Peyer's patch (tissue), 4 donors: ENCODE measurements around the gene CD300LG.

Experiments used
- POLR2A ChIP-seq, 2 donors: fragments of 450-650 bp; IDR thresholded peaks; one replicate each; pipeline ENCODE4 v1.5.1; 2017; ENCODE audit warnings: antibody characterized with exemption in 2 of 2, mild to moderate bottlenecking in 2 of 2, moderate library complexity in 2 of 2
- TF ChIP-seq, protein P1 (sequence below), 6 experiments: fragments of 450-650 bp in 4 of 6; fragments of 200-600 bp in 2 of 6; sonication (generic) in 1 of 6; IDR thresholded peaks; one replicate each; pipeline ENCODE4 v1.5.1; 2017 to 2019; ENCODE audit warnings: antibody characterized with exemption in 6 of 6, mild to moderate bottlenecking in 3 of 6, moderate library complexity in 1 of 6

DNA sequence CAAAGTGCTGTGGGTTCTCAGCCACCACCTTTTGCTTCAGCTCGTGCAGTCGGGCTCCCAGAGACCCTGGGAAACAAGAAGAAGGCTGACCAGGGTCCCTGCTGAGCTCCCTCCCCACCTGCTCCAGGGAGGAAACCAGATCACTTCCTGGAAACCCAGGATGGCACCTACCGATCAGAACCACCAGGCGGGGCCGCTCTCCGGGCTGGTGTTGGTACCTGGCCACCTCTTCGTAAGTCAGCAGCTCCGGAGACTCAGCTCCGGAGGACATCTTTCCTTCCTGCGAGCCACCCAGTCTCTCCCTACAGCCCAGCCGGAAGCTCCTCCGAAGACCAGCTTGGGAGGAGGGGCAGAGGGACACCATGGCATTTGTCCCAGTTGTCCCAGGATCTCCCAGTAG, 33.0 kb upstream of the CD300LG start:
- TF ChIP-seq, protein P1, sequence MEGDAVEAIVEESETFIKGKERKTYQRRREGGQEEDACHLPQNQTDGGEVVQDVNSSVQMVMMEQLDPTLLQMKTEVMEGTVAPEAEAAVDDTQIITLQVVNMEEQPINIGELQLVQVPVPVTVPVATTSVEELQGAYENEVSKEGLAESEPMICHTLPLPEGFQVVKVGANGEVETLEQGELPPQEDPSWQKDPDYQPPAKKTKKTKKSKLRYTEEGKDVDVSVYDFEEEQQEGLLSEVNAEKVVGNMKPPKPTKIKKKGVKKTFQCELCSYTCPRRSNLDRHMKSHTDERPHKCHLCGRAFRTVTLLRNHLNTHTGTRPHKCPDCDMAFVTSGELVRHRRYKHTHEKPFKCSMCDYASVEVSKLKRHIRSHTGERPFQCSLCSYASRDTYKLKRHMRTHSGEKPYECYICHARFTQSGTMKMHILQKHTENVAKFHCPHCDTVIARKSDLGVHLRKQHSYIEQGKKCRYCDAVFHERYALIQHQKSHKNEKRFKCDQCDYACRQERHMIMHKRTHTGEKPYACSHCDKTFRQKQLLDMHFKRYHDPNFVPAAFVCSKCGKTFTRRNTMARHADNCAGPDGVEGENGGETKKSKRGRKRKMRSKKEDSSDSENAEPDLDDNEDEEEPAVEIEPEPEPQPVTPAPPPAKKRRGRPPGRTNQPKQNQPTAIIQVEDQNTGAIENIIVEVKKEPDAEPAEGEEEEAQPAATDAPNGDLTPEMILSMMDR (IDR thresholded peaks at IDR 0.05) = peak in 1 of 6 experiments; percentile 20
- no peak for TF ChIP-seq POLR2A (IDR thresholded peaks at IDR 0.05)
